Right cardiac atrium (tissue), 5 donors: ENCODE measurements around the gene SPINK1. TPM values are rescaled to one million over a fixed set of nuclear protein-coding genes. Genes with fewer than 3 reads are reported as not detected.
"Not testable (repeated sequence)": the region's sequence is repeated elsewhere in the genome, so short reads cannot be mapped to it uniquely, and the experiment has no call there.

ENCODE experiments used
- ATAC-seq, 2 donors: fragments of 200-7000 bp; cut with Tn5 transposase; one replicate each; pipeline versions ENCODE4 v1.8.0 to v1.9.1; 2020; ENCODE audit warnings: moderate library complexity in 2 of 2, mild to moderate bottlenecking in 1 of 2
- DNase-seq, 3 donors: peaks; one replicate each; pipeline ENCODE4 v3.0.0-alpha.2; 2020
- H3K27ac ChIP-seq: one replicate; pipeline ENCODE4 v1.5.1; 2013; ENCODE audit warnings: mild to moderate bottlenecking, low read length, control low read depth, moderate library complexity
- H3K27me3 ChIP-seq: one replicate; pipeline ENCODE4 v1.6.1; 2013; ENCODE audit not compliant: control insufficient read depth, insufficient read depth
- H3K4me1 ChIP-seq: one replicate; pipeline ENCODE4 v1.6.1; 2013; ENCODE audit warnings: low read length; ENCODE audit not compliant: control insufficient read depth, insufficient read depth
- H3K4me3 ChIP-seq: one replicate; pipeline ENCODE4 v1.5.1; 2013; ENCODE audit warnings: low read length, control low read depth
- H3K9me3 ChIP-seq: one replicate; pipeline ENCODE4 v1.6.1; 2013; ENCODE audit warnings: low read length; ENCODE audit not compliant: control insufficient read depth
- WGBS: extraction: QIAGEN DNeasy Blood & Tissue Kit; methylation state at CpG from one replicate; pipeline ENCODE4 v1.1.7; 2013; 5-methylcytosine and 5-hydroxymethylcytosine counted together
- intact Hi-C, 4 donors: fragments of 100-400 bp; cut with DNase I; formaldehyde crosslinking; loops; one replicate each; pipeline versions ENCODE4 v1.11.0 to v1.14.0; 2022 to 2023
- long read RNA-seq, 4 donors: library from polyadenylated mRNA; unstranded; transcript quantifications; one replicate each; pipeline ENCODE4 v2.0.0, GENCODE V29; 2020 to 2021
- polyA plus RNA-seq: library from polyadenylated mRNA; stranded (reverse); fragments of 200-250 nt; gene quantifications from one replicate; pipeline ENCODE4 v1.2.3, GENCODE V29; 2013
- total RNA-seq, 4 donors: library from RNA; stranded (reverse); fragmentation: NEBNext Ultra II Directional; extraction: Animal tissue kit (Norgen Biotek cat#: 25700); gene quantifications; one replicate each; pipeline ENCODE4 v1.2.1, GENCODE V29; 2021
- donor health status: healthy with polysubstance abuse.
- donor health status: DM: no; HTN: yes; CAD: no.
- donor health status: DM: no; HTN: no; CAD: no.
- donor health status: DM: no; HTN: yes; CAD: no; lungs with severe emphysema.
- donor health status: DM: yes; HTN: yes; CAD: no.

SPINK1 gene, protein sequence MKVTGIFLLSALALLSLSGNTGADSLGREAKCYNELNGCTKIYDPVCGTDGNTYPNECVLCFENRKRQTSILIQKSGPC
- total RNA-seq (1 to 10 TPM in 1 of 4 donors, not detected in 3; 1.3 TPM), polyA plus RNA-seq (0.38 TPM)
- long read RNA-seq, donor 1 = 0 reads
- long read RNA-seq, donor 2 = 0 reads
- long read RNA-seq, donor 3 = 0 reads
- long read RNA-seq, donor 4 = 0 reads

DNA sequence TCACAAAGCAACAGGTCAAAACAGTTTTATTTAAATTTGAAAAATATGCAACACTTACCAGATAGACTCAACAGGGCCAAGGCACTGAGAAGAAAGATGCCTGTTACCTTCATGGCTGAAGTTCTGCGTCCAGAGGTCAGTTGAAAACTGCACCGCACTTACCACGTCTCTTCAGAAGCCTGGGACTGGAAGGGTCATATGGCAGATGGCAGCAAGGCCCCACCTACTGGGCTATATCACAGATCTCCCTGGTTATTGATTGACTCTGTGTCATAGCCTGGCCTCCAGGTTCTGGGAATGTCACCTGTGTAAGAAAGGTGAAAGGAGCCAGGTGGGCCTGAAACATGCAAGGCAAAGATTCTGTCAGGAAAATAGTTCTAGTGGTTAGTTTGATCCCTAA, at the start of gene SPINK1:
Gene SPINK1 (minus strand): TSS at position 207 of the 400 bp plus-strand sequence. CDS start 94 bp downstream, at position 113.
- intact Hi-C loops = no loop called here
- ATAC-seq (no peak), DNase-seq (no peak)
- no peaks in the 10 kb centered on the region for H3K27me3 ChIP-seq
- no peaks in the 10 kb centered on the region for H3K9me3 ChIP-seq
- H3K4me1 ChIP-seq = no peaks in the 10 kb centered on the region
- no peak within 1 kb of the TSS for H3K27ac ChIP-seq
- H3K4me3 ChIP-seq = no peak within 1 kb of the TSS
- 92% methylated on average over 3 of the region's 3 CpGs for WGBS

DNA sequence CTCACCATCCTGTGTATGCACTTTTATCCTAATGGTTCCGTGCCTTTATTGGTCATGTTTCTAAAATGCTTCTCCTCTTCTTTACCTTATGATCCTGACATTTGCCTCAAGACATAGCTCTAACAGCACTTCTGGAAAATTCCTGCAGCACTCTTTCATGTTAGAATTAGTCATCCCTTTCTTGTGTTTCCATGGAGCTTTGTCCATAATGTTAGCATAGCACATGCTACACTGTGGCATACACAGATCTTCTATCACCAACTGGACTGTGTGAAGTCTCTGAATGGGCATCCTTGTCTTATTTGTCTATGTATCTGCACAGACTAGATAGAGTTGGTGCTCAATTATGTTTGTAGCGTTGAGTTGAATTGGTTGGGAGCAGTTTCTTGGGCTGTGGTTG, 49.0 kb upstream of the SPINK1 start:
- Histone ChIP-seq H3K27me3 (no peaks in the 10 kb centered on the region), H3K4me3 (no peak overlapping the region), H3K27ac (no peak overlapping the region), H3K4me1 (no peaks in the 10 kb centered on the region), H3K9me3 (no peaks in the 10 kb centered on the region)
- 92% methylated on average over 2 of the region's 2 CpGs for WGBS
- intact Hi-C loops = no loop called here
- DNase-seq (no peak), ATAC-seq (no peak)

DNA sequence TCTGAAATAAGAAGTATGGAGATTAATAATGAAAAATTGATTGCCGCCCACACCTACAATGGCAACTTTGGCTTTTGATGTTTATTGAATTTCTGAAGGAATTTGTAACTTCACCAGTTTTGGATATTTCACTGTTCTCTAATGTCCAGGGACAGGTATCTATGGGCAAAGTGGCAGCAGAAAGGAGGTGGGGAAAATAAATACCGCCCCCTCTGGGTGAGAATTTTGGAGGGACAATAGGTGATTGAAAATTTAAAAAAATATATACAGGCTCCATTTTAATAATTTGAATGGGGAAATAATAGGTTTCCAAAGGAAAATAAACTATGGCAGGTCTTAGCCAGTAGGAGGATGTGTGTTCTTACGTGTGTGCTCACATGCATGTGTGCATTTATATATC, 48.3 kb upstream of the SPINK1 start:
- intact Hi-C loops = no loop called here
- Histone ChIP-seq H3K4me1 (no peaks in the 10 kb centered on the region), H3K27me3 (no peaks in the 10 kb centered on the region), H3K9me3 (no peaks in the 10 kb centered on the region), H3K27ac (no peak overlapping the region), H3K4me3 (no peak overlapping the region)
- DNase-seq (no peak), ATAC-seq (no peak)
- WGBS = 95% methylated on average over 3 of the region's 3 CpGs

DNA sequence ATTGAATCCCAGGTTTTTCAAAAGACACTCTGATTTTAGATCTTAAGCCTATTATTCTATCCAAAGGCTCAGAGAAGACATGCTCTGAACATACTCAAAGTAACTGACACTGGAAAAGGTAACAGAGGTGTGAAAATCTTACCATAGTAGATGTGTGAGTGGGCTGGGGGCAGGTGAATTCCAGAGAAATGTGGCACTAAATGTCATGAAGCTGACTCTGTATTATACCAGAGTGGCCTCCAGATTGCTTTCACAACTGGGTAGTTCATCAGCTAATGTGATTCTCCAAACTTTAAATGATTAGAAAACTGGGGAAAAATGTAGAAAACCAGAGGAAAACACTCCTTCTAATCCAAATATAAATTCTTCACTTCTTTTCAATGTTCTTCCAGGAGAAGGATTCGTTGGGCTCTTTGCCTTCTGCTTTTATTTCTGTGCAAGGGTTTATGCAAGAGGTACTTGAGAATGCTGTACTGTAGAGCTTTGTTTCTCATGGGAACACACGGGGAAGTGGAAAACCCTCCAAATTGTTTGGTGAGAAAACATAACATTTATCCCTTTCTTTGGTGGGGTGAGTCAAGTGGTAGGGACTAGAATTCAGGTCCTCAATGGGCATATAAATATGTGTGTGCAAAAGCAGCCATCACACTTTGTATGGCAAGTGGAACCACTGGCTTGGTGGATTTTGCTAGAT, 46.7 kb upstream of the SPINK1 start, which contains the start of gene SCGB3A2:
Gene SCGB3A2 (plus strand): TSS at position 646 of the 694 bp plus-strand sequence. CDS start 93 bp downstream, outside the sequence.
- Histone ChIP-seq H3K27ac (no peak within 1 kb of the TSS), H3K9me3 (no peaks in the 10 kb centered on the region), H3K4me3 (no peak within 1 kb of the TSS), H3K4me1 (no peaks in the 10 kb centered on the region), H3K27me3 (no peaks in the 10 kb centered on the region)
- DNase-seq (no peak), ATAC-seq (no peak)
- 47% methylated on average over 2 of the region's 2 CpGs for WGBS
- intact Hi-C loops = no loop called here

DNA sequence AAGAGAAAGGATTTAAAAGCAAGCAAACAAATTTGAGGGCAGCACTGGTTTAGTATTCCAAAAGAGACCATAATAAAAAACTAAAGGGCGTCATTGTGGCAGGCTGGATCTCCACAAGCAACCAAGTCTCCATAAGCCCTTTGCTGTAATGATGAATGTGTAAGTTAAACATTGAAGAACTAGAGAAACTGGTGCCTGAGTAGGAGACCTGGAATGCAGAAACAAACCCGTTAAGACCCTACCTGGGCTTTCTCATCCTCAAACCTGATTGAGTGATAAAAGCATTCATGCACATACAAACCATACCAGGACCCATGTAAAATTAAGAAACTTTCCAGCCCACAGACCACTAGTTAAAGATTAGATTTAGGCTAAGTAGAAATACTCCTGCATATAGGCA, 45.2 kb upstream of the SPINK1 start:
- Histone ChIP-seq H3K4me1 (no peaks in the 10 kb centered on the region), H3K27me3 (no peaks in the 10 kb centered on the region), H3K4me3 (no peak overlapping the region), H3K9me3 (no peaks in the 10 kb centered on the region), H3K27ac (no peak overlapping the region)
- intact Hi-C loops = no loop called here
- ATAC-seq = no peak
- DNase-seq = no peak
- 82% methylated on average over 2 of the region's 2 CpGs for WGBS

DNA sequence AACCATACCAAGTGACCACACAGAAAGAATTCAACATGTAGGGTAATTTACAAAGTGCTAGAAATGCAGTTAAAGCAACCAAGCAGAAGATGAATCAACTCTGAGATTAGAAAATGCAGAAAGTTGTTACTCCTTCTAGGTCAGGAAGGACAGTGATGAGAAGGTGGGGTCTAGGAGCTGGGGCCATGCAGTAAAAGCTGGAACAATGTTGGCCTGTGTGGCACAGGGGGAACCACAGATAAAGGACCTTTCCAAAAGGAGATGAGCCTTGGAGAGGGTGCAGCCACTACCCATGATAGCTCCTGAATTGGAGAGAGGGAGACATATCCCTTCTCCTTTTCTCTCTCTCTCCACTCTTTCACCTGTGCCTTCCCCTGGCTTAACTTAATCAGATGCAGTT, 44.7 kb upstream of the SPINK1 start:
- Histone ChIP-seq H3K27me3 (no peaks in the 10 kb centered on the region), H3K4me1 (no peaks in the 10 kb centered on the region), H3K27ac (no peak overlapping the region), H3K9me3 (no peaks in the 10 kb centered on the region), H3K4me3 (no peak overlapping the region)
- ATAC-seq = no peak
- intact Hi-C loops = no loop called here
- DNase-seq = no peak

DNA sequence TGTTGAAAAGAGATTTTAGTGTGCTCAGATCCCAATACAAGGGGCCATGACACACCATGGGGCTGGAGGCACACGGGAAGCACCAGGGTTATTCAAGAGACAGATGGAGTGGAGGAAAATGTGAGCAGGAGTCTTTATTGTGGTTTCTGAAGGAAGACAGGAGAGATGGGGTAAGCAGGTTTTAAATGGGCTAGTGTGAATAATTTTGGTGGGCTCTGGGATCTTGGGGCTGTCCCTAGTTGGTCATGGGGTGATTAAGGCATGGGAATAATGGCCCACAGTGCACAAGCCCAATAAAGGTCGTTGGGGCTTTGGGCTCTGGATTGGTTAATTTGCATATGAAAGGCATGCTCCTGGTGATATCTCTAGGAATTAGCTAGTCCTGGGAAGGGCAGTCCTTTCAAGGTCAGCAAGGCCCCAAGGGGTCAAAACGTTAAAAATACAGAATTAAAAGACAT, 43.5 kb upstream of the SPINK1 start:
- intact Hi-C loops = no loop called here
- WGBS = 43% methylated on average over 3 of the region's 3 CpGs
- ATAC-seq (no peak), DNase-seq (no peak)
- Histone ChIP-seq H3K4me3 (no peak overlapping the region), H3K27me3 (no peaks in the 10 kb centered on the region), H3K4me1 (no peaks in the 10 kb centered on the region), H3K27ac (no peak overlapping the region), H3K9me3 (no peaks in the 10 kb centered on the region)

DNA sequence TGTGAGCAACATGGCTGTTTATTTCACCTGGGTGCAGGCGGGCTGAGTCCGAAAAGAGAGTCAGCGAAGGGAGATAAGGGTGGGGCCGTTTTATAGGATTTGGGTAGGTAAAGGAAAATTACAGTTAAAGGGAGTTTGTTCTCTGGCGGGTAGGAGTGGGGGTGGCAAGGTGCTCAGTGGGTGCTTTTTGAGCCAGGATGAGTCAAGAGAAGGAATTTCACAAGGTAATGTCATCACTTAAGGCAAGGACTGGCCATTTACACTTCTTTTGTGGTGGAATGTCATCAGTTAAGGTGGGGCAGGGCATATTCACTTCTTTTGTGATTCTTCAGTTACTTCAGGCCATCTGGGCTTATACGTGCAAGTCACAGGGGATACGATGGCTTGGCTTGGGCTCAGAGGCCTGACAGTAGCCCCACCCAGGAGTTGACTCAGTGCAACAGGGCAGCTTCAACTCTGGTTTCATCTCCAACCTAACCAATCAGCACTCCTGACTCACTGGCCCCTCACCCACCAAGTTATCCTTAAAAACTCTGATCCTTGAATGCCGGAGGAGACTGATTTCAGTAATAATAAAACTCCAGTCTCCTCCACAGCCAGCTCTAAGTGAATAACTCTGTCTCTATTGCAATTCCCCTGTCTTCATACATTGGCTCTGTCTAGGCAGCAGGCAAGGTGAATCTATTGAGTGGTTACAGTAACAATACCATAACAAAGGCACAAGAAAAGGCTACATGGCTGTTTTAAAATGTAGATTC, 42.8 kb upstream of the SPINK1 start:
- H3K9me3 ChIP-seq, H3K4me1 ChIP-seq, H3K27me3 ChIP-seq, H3K4me3 ChIP-seq, H3K27ac ChIP-seq, DNase-seq, ATAC-seq, intact Hi-C loops: not testable (repeated sequence)
- 79% methylated on average over 7 of the region's 8 CpGs for WGBS

DNA sequence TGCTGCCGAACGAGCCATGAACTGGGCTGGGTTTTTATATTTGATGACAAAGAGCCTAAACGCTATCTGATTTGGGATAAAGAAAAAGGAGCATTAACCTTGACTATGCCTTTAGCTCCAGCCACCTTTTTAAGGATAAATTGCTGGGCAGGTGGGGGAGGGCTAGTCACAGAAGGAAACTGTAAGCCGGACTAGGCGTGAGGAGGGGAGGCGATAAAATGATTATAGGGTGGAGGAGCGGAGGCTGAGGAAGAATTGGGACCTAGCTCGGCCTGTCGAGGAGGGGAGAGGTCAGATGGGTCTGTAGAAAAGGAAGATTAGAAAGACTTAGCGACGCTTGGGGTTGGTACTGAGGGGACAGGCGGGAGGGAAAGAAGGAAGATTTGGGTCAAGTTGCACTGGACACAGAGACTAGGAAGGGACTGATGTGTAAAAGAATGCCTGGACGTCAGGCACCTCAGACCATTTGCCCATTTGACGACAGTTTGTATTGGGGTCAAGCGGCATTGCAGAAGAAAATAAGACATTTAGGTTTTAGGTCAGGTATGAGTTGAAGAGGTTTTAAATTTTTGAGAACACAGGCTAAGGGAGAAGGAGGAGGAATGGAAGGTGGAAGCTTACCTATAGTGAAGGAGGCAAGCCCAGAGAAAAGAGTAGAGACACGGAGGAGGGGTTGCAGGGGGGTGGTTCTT, 41.4 kb upstream of the SPINK1 start:
- H3K4me1 ChIP-seq, DNase-seq, H3K9me3 ChIP-seq, ATAC-seq, H3K27me3 ChIP-seq, intact Hi-C loops, H3K4me3 ChIP-seq, H3K27ac ChIP-seq: not testable (repeated sequence)
- WGBS = 90% methylated on average over 16 of the region's 16 CpGs

DNA sequence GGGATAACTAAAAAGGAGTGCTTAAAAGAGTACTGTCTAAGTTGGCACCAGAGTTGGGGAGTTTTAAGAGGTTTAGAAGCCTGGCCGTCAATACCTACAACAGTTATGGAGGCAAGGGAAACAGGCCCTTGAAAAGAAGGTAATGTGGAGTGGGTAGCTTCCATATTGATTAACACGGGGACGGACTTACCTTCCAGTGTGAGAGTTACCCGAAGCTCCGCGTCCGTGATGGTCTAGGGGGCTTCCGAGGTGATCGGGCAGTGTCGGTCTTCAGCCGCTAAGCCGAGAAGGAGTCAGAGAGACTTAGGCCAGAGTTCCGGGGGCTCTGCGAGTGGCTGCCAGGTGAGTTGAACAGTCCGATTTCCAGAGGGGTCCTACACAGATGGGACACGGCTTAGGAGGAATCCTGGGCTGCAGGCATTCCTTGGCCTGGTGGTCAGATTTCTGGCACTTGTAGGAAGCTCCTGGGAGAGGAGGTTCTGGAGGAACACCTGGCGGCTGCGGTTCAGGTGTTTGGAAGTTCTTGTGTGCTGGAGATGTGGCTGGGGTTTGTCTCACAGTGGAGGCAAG, 40.6 kb upstream of the SPINK1 start:
- WGBS = 94% methylated on average over 18 of the region's 18 CpGs
- intact Hi-C loops = not testable (repeated sequence)

More for the DNA sequence above, 40.6 kb upstream of the SPINK1 start:
- not testable (repeated sequence) for ATAC-seq, H3K27me3 ChIP-seq, DNase-seq, H3K27ac ChIP-seq, H3K4me1 ChIP-seq, H3K4me3 ChIP-seq, H3K9me3 ChIP-seq
